KBM-7 (cell line): ENCODE results near the gene RIMBP3B.
"Not testable (repeated sequence)": the region's sequence is repeated elsewhere in the genome, so short reads cannot be mapped to it uniquely, and the experiment has no call there.

ENCODE experiments used
- DNase-seq: peaks from one replicate; pipeline ENCODE4 v3.0.0-alpha.2; 2015
- in situ Hi-C: fragments of 300-500 bp; cut with MboI; formaldehyde crosslinking; loops from 2 replicates; pipeline ENCODE4 v1.14.3; 2020; ENCODE audit warnings: low sequenced_read_pairs, low pct_unique_long_range_greater_than_20kb, mixed read lengths

The RIMBP3B gene

DNA sequence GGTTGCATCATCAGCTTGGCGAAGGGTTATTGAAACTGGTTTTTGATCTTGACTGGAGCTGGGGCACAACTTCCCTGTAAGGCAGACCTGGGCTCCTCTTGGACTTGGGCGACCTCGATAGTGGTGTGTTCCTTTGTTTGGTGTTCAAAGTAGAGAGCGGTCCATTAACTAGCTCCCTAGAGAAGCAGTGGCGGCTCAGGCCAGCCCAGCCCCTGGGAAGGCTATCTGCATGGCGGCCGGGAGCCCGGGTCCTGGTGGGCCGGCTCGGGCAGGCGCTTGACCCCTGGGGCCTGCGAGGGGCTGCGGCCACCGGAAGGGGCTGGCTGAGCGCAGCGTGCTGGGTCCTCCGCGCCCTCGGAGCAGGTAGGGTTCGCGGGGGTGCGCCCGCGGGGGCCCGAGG lies 32.8 kb downstream of the RIMBP3B start:
- in situ Hi-C loops, DNase-seq: not testable (repeated sequence)

DNA sequence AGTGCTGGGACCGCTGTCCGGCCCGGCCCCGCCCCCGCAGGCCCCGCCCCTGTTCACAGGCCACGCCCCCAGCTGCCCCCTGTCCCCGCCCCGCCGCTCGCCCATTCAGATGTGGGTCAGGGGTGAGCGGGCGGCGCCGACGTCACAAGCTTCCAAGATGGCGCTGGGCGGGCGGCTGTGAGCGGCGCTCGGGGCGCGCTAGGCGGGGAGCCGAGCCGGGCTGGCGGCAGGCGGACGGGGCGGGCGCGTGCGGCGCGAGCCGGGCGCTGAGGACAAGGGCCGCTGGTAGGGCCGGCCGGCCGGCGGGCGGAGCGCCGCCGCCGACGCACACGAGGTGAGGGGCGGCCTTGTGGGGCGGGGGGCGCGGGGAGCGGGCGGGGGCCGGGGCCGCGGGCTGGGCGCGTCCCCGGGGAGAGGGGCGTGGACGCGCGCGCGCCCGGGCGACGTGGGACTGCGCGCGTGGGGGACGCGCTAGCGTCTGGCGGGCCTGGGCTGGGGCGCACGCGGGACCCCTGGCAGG lies 33.7 kb downstream of the RIMBP3B start, which contains the start of gene HIC2:
Gene HIC2 (plus strand): TSS at position 145 of the 520 bp plus-strand sequence. CDS start 25,461 bp downstream, outside the sequence.
- DNase-seq, in situ Hi-C loops: not testable (repeated sequence)

DNA sequence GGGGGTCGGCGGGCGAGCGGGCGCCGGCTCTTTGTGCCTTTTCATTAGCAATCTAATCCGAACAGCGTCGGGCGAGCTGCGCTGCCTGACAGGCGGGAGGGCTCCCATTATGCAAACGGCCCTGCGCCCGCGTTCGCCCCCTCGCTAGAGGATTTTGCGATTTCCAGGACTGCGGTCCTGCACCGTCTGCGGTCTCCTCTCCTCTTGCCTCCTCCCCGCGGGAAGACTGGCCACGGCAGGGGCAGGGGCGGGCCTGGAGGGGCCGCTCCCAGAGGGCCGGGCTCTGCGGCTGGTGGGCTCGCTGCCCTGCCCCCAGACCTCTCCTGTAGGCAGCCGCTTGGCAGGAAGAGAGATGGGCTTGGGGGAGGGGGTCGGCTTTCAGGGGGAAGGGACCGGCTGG lies 34.3 kb downstream of the RIMBP3B start:
- in situ Hi-C loops, DNase-seq: not testable (repeated sequence)

DNA sequence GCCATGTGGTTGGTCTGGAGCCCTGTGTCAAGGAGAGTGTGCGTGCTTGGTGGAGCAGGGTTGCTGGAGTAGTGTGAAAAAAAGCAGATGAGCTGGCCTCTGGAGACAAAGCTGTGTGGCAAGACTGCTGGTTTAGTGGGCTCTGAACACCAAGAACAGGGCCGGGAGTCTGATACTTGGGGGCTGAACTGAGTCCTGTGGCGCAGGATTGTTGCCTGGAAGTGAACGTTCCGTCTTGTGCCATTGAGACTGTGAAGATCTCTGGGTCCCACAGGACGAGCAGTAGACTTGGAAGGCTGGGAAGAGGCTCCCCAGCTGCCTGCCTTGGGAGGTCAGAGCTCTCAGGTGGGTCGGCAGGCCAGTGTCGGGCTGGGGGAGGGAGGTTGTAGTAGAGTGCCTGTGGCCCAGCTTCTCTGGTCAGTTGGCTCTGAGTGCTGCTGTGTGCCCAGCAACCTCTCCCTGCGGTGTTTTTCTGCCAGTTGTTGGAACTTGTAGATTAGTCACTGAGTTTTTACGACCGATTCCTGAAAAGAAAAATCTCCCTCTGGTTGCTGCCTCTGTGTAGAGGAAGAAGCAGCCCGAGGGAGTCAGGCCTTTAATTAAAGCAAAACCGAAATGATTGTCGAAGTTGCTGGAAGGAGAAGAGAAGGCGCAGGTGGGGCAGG lies 35.6 kb downstream of the RIMBP3B start:
- in situ Hi-C loops, DNase-seq: not testable (repeated sequence)

DNA sequence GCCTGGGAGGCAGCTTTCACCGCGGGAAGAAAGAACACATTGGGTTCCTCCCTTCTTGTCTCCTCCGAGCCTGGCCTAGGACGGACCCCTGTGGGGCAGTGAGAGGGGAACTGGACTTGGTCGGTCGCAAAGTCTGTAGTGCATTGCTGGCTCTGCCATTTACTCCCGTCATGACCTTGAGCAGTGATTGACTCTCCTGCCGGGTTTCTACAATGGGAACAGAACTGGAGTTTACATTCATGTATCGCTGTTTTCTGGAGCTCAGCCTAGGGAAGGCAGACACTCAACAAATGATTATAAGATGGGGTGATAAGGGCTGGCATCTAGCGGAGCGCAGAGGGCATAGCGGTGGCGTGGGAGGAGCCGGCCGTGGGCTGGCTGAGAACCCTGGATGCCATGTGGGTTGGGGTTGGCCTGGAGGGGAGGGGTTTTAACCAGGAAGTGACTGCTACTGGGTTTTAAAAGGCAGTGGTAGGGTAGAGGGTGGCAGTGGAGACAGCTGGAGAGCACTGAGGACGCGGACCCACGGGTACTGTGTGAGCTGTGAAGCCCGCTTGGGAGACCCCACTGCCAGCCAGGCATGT lies 36.7 kb downstream of the RIMBP3B start:
- in situ Hi-C loops, DNase-seq: not testable (repeated sequence)

DNA sequence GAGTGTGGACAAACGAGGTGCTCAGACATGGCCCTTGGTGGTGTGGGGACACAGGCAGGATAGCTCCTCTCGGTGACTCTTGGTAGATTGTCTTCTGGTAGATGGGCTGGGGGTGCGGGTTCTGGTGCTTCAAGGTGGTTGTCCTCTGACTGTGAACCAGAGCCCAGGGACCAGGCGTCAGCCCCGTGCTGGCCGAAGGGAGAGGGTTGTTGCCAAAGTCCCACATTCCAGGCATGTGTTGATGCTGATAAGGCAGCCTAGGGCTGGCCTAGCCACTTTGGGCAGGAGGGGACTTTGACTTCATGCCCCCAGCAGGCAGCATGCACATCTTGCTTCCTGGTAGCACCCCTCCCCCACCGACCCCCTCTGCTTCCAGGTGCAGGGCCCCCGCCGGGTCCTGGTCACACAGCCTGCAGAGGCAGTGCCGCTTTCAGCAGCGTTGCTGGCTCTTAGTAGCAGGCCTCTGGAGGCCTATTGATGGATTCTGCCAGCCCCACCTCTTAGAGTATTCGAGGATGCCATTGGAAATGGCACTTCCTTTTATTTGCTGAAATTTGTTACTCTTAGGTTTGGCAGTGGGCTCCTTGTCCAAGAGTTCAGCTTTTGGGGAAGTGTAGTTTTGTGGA lies 40.6 kb downstream of the RIMBP3B start:
- DNase-seq, in situ Hi-C loops: not testable (repeated sequence)

DNA sequence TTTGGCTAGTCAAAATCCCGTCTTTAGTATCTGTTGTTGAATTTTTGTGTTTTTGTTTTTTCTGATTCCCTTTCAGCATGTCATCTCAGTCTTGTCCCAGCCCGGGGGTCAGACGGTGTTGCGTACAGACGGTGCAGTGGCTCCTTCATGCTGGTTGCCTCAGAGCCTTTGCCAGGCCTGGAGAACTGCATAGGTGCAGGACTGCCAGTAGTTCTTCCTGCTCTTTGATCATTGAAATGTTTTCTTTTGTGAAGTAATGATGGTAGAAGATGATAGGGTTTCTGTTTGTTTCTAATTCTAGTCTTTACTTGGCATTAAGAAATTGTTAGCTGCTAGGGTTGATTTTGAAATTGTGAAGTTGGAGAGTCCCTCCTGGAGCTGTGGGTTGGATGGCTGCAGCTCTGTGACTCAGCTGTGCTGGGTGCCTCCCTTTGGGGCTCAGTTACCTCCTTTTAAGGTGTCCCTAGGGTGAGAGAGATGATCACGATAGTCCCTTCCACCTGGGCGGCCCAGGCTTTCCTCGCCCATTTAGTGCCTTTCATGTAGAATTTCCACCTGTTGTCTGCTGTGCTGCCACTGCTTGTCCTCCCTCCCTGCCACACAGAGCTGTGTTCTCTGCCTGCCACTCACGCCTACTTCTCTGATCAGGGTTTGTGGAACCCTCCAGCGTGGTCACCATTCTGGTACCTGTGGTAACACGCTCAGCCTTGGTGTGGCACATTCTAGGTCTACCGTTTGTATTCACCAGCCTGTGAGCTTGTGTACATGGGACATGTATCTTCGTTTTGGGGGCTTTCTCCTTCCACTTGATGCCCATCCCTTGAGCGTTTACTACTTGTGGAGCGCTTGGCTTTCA lies 51.1 kb downstream of the RIMBP3B start:
- in situ Hi-C loops, result not testable (repeated sequence)

DNA sequence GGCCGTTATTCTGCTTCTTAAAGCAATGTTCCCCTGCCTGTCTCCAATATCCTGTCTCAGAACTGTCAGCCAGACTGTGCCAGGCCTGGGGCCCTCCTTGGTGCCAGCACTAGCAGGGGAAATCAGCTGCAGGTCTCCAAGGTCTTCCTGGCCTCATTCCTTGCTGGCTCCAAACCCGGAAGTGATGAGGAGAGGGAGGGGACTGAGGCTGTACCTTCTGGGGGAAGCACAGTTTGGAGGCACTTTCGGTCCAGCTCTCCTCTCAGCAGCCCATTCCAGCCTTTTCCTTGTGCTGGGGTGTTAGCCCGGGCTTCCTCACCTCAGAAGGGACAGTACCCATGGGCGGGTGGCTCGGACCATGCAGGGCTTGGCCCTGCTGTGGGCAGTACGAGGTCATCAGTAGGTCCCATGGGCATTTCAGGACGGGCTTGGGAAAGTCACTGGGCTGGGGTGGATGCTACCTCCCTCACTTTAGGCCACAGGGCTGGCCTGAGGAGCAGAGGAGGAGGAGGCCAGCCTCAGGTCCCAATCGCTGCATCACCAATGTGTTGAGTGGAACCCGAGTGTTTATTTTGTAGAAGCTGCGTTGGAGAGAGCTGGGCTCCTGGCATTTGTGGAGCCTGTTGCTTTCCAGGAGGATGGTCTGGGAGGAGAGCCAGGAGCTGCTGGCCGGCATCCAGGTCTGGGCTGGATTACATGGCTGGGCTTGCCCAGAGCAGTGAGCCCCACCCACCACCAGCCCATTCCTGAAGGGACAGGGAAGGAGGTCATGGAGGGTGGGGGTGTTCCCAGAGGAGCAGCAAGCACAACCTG lies 52.7 kb downstream of the RIMBP3B start:
- DNase-seq, in situ Hi-C loops: not testable (repeated sequence)

More for the DNA sequence above, 51.1 kb downstream of the RIMBP3B start:
- not testable (repeated sequence) for DNase-seq

DNA sequence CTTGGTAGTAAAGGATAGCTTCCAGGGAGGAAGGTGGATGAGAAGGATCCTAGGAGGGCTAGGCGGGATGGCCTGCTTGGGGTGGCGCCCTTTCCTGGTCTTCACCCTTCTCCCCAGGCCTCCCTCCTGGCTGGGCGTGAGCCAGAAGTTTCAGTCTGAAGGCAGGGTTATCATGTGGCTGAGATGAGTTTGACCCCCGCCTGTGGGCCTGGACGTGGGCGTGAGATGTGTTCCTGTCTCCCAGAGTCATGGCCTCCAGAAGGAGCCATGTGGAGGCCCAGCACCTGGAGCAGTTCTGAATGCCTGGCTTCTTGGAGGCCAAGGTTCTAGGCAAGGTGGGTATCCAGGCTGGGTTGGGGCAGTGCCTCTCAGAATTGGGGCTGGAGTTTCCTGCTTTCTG lies 54.5 kb downstream of the RIMBP3B start:
- DNase-seq, in situ Hi-C loops: not testable (repeated sequence)
